ENCODE results near the gene TMEM169. TPM values are rescaled to one million over a fixed set of nuclear protein-coding genes. Genes with fewer than 3 reads are reported as not detected.

The TMEM169 gene
- total RNA-seq, 1 donor from 2014 or later = 20.1 TPM

DNA sequence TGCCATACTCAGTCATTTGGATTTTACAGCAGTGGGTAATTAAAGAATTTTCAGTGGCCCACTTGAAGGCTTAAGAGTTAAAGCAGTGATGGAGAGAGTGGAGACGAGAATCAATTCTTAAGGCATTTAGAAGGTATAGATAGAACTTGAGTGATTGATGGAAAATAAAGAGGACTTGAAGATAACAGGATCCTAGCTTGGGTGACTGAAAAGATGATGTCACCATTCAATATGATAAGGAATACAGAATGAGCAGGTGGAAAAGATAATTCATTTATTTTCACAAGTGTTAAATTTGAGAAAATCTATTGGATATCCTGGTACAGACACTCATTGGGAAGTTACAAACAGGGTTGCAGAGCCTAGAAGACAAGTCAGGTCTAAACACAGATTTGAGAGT, 62.7 kb downstream of the TMEM169 start:
- no peak overlapping the region for H3K4me3 Mint-ChIP-seq (ENCODE audit: unreplicated experiment)
- H4K20me1 ChIP-seq (ENCODE audit: insufficient read depth, low read length) = peaks cover 31% of the 10 kb centered on the region
- no peak overlapping the region for H3K4me2 ChIP-seq (ENCODE audit: low read length)
- peaks cover 3% of the 10 kb centered on the region for H3K36me3 Mint-ChIP-seq (ENCODE audit: low read depth, unreplicated experiment)
- no peak overlapping the region for H3K27ac Mint-ChIP-seq (ENCODE audit: unreplicated experiment)
- DNase-seq (ENCODE audit: low read depth) (no peak), FAIRE-seq (no peak)
- no peak overlapping the region for H2AFZ ChIP-seq (ENCODE audit: low read depth, low read length)
- H3K27ac ChIP-seq (ENCODE audit: low read depth, low read length) = no peak overlapping the region
- H3K9me3 Mint-ChIP-seq (ENCODE audit: unreplicated experiment) = no peaks in the 10 kb centered on the region
- H3K9me3 ChIP-seq (ENCODE audit: insufficient read depth, low read depth, low read length) = no peaks in the 10 kb centered on the region
- H3K4me3 ChIP-seq (ENCODE audit: insufficient read depth, low read depth, low read length) = no peak overlapping the region
- peaks cover 80% of the 10 kb centered on the region for H3K36me3 ChIP-seq (ENCODE audit: insufficient read depth, low read length)
- peaks cover 58% of the 10 kb centered on the region for H3K79me2 ChIP-seq (ENCODE audit: insufficient read depth, low read length)
- H3K27me3 Mint-ChIP-seq (ENCODE audit: low read depth, unreplicated experiment) = no peaks in the 10 kb centered on the region
- no peaks in the 10 kb centered on the region for H3K27me3 ChIP-seq (ENCODE audit: insufficient read depth, low read length)
- peaks cover 19% of the 10 kb centered on the region for H3K4me1 Mint-ChIP-seq (ENCODE audit: low read depth, unreplicated experiment)
- H3K4me1 ChIP-seq (ENCODE audit: insufficient read depth, low read length) = peaks cover 12% of the 10 kb centered on the region
- H3K9ac ChIP-seq (ENCODE audit: low read length) = no peak overlapping the region
- no peak for TF ChIP-seq EZH2 (IDR thresholded peaks at IDR 0.05; ENCODE audit: insufficient read depth, low read length)
- TF ChIP-seq, protein P1, sequence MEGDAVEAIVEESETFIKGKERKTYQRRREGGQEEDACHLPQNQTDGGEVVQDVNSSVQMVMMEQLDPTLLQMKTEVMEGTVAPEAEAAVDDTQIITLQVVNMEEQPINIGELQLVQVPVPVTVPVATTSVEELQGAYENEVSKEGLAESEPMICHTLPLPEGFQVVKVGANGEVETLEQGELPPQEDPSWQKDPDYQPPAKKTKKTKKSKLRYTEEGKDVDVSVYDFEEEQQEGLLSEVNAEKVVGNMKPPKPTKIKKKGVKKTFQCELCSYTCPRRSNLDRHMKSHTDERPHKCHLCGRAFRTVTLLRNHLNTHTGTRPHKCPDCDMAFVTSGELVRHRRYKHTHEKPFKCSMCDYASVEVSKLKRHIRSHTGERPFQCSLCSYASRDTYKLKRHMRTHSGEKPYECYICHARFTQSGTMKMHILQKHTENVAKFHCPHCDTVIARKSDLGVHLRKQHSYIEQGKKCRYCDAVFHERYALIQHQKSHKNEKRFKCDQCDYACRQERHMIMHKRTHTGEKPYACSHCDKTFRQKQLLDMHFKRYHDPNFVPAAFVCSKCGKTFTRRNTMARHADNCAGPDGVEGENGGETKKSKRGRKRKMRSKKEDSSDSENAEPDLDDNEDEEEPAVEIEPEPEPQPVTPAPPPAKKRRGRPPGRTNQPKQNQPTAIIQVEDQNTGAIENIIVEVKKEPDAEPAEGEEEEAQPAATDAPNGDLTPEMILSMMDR (IDR thresholded peaks at IDR 0.05; ENCODE audit: insufficient read depth, low read depth, low read length) = no peak

DNA sequence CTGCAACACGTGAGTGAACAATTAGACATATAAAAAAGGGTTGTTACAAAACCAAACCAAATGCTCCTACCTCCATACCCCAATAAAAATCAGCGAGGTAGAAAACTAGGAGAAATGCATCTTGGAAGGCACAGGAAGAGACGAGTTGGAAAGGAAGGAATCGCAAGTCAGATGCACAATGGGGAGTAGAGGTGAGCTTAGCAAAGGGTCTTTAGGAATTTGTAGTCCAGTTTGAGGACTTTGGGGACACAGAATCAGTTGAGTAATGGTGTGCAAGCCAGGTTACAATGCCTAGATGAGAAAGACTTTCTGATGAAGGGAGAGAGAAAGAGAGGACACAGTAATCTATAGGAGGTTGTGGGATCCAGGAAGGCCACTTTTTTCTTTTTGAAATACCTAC, 63.1 kb downstream of the TMEM169 start:
- no peak overlapping the region for H3K4me3 ChIP-seq (ENCODE audit: insufficient read depth, low read depth, low read length)
- Mint-ChIP-seq H3K27ac (ENCODE audit: unreplicated experiment) (no peak overlapping the region), H3K9me3 (ENCODE audit: unreplicated experiment) (no peaks in the 10 kb centered on the region), H3K4me1 (ENCODE audit: low read depth, unreplicated experiment) (peaks cover 24% of the 10 kb centered on the region), H3K36me3 (ENCODE audit: low read depth, unreplicated experiment) (peaks cover 3% of the 10 kb centered on the region), H3K27me3 (ENCODE audit: low read depth, unreplicated experiment) (no peaks in the 10 kb centered on the region), H3K4me3 (ENCODE audit: unreplicated experiment) (no peak overlapping the region)
- no peaks in the 10 kb centered on the region for H3K9me3 ChIP-seq (ENCODE audit: insufficient read depth, low read depth, low read length)
- H4K20me1 ChIP-seq (ENCODE audit: insufficient read depth, low read length) = peaks cover 35% of the 10 kb centered on the region
- peaks cover 54% of the 10 kb centered on the region for H3K79me2 ChIP-seq (ENCODE audit: insufficient read depth, low read length)
- H2AFZ ChIP-seq (ENCODE audit: low read depth, low read length) = no peak overlapping the region
- DNase-seq (ENCODE audit: low read depth) (no peak), FAIRE-seq (no peak)
- H3K27ac ChIP-seq (ENCODE audit: low read depth, low read length) = no peak overlapping the region
- no peak overlapping the region for H3K9ac ChIP-seq (ENCODE audit: low read length)
- no peaks in the 10 kb centered on the region for H3K27me3 ChIP-seq (ENCODE audit: insufficient read depth, low read length)
- H3K4me2 ChIP-seq (ENCODE audit: low read length) = no peak overlapping the region
- no peak for TF ChIP-seq EZH2 (IDR thresholded peaks at IDR 0.05; ENCODE audit: insufficient read depth, low read length)
- TF ChIP-seq, protein P1 (IDR thresholded peaks at IDR 0.05; ENCODE audit: insufficient read depth, low read depth, low read length) = no peak
- peaks cover 15% of the 10 kb centered on the region for H3K4me1 ChIP-seq (ENCODE audit: insufficient read depth, low read length)
- H3K36me3 ChIP-seq (ENCODE audit: insufficient read depth, low read length) = peaks cover 76% of the 10 kb centered on the region

DNA sequence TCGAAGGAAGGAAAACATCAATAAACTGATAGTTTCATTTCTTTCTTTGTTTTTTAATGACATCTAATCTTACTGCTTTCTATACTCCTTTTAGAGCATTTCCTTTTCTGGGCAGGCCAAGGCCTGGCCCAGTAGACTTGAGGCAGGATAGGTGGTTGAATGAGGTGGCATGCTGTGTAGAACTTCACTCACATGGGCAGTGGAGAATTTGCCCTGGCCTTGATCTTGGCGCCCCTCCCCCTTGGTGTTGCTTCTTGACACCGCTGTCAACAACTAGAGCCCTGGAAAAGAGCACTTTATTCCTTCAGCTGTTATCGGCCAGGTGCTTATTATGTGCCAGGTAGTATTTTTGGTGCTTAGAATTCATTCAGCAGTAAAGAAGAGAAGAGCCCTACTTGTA, 64.9 kb downstream of the TMEM169 start:
- no peak overlapping the region for H2AFZ ChIP-seq (ENCODE audit: low read depth, low read length)
- peaks cover 74% of the 10 kb centered on the region for H3K36me3 ChIP-seq (ENCODE audit: insufficient read depth, low read length)
- Mint-ChIP-seq H3K4me1 (ENCODE audit: low read depth, unreplicated experiment) (peaks cover 34% of the 10 kb centered on the region), H3K9me3 (ENCODE audit: unreplicated experiment) (no peaks in the 10 kb centered on the region), H3K4me3 (ENCODE audit: unreplicated experiment) (no peak overlapping the region), H3K27me3 (ENCODE audit: low read depth, unreplicated experiment) (no peaks in the 10 kb centered on the region), H3K36me3 (ENCODE audit: low read depth, unreplicated experiment) (peaks cover 1% of the 10 kb centered on the region), H3K27ac (ENCODE audit: unreplicated experiment) (peak overlapping the region; percentile 12)
- H3K9ac ChIP-seq (ENCODE audit: low read length) = no peak overlapping the region
- peaks cover 63% of the 10 kb centered on the region for H3K79me2 ChIP-seq (ENCODE audit: insufficient read depth, low read length)
- peaks cover 15% of the 10 kb centered on the region for H3K4me1 ChIP-seq (ENCODE audit: insufficient read depth, low read length)
- H4K20me1 ChIP-seq (ENCODE audit: insufficient read depth, low read length) = peaks cover 38% of the 10 kb centered on the region
- no peak for DNase-seq (ENCODE audit: low read depth)
- no peak for FAIRE-seq
- no peaks in the 10 kb centered on the region for H3K9me3 ChIP-seq (ENCODE audit: insufficient read depth, low read depth, low read length)
- no peak for TF ChIP-seq EZH2 (IDR thresholded peaks at IDR 0.05; ENCODE audit: insufficient read depth, low read length)
- TF ChIP-seq, protein P1 (IDR thresholded peaks at IDR 0.05; ENCODE audit: insufficient read depth, low read depth, low read length) = no peak
- no peak overlapping the region for H3K27ac ChIP-seq (ENCODE audit: low read depth, low read length)
- H3K4me3 ChIP-seq (ENCODE audit: insufficient read depth, low read depth, low read length) = no peak overlapping the region
- H3K27me3 ChIP-seq (ENCODE audit: insufficient read depth, low read length) = no peaks in the 10 kb centered on the region
- no peak overlapping the region for H3K4me2 ChIP-seq (ENCODE audit: low read length)
